ENCODE data around the gene ST14.

Gene ST14

DNA sequence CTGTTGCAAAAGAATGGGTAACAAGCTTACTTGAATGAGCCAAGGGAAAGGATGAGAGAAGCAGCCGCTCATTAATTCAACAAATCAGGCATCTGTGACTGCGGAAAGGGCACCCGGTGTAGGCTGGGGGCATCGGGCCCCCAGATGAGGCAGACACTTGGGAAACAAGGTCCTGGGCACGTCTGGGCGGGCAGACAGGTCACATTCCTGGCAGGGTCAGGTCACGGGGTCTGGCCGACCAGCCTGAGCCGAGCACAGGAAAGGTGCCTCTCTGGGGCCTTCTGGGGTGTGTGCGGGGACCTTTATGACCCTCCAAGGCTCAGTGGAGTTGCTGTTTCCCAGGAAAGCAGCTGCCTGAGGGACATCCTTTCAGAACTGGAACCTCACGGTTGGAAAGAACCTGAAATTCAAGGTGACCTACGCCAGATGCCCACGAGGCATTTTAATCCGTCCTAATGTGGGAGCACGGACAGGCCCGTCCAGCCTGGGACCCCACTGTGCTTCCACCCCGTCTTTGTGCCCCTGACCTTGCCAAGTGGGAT, 57.1 kb downstream of the ST14 start:
- Histone ChIP-seq H3K36me3 (ENCODE audit: control insufficient read depth, insufficient read depth, low read length) (no peaks in the 10 kb centered on the region), H2AK5ac (ENCODE audit: low read length) (no peak overlapping the region)
- no CpG with 5 or more reads among the region's 17 CpGs for WGBS (ENCODE audit: extremely low coverage, insufficient coverage, low lambda C conversion rate)

DNA sequence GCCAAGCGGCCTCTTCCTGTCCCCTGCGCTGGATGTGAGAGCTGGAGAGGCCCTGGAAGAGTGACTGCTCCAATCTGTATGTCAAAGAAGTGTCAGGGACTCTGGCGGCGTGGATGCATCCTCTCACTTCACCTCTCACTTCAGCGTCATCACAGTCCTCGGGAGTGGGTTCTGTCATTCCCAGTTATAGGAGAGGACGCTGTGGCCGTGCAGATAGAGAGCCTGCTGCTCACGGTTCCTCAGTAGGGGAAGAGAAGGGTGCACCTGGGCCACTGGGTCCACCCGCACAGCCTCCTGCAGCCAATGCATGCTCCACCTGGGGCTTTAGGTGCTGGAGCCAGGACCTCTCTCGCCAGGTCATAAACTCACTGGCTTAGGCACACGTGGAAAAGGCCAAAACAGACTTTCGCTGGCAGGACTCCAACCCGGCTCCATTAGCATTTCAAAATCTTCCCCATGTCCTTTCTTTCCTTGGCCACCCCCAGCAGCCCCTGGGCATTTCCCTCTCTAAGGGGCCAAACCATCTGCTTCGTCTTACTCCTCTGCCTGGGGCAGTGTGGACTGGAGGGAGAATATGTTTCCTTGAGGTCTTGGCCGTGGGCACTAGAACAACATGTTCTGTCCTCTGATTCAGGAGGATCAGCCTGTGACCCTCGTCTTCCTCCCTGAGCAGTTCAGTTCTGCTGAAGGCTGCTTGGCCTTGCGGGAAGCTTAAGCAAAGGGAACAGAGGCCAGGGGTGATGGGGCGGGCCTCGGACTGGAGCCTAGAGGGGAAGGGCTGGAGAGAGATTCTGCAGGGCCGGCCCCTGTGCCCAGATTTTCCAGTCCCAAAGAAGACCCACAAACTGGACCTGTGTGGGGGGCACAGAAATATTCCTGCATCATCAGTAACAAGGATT, 57.8 kb downstream of the ST14 start:
- Histone ChIP-seq H3K4me2 (ENCODE audit: low read length) (no peak overlapping the region), H2BK120ac (ENCODE audit: low read depth, low read length) (no peak overlapping the region), H3K27me3 (ENCODE audit: insufficient read depth, low read length, poor library complexity) (no peaks in the 10 kb centered on the region), H3K79me1 (ENCODE audit: low read length) (no peaks in the 10 kb centered on the region), H3K4me3 (ENCODE audit: low read length) (no peak overlapping the region), H3K4ac (ENCODE audit: low read depth, low read length) (no peak overlapping the region), H3K18ac (ENCODE audit: low read length) (no peak overlapping the region), H3K56ac (ENCODE audit: low read length) (peak overlapping the region; percentile 37), H3K4me1 (ENCODE audit: control insufficient read depth, low read depth, low read length) (no peaks in the 10 kb centered on the region), H4K5ac (ENCODE audit: low read length) (no peak overlapping the region), H3K79me2 (ENCODE audit: control insufficient read depth, insufficient read depth, low read length) (no peaks in the 10 kb centered on the region), H2BK5ac (ENCODE audit: low read length) (no peak overlapping the region), H3K36me3 (ENCODE audit: control insufficient read depth, insufficient read depth, low read length) (no peaks in the 10 kb centered on the region), H2BK15ac (replicated peaks; ENCODE audit: low read depth) (no peak overlapping the region), H3K23ac (ENCODE audit: low read length) (no peak overlapping the region), H3K27ac (ENCODE audit: low read depth, low read length) (no peak overlapping the region), H2AK5ac (ENCODE audit: low read length) (no peak overlapping the region), H3K9ac (ENCODE audit: low read length) (no peak overlapping the region), H4K8ac (ENCODE audit: low read depth, low read length) (no peak overlapping the region)
- no CpG with 5 or more reads among the region's 21 CpGs for WGBS (ENCODE audit: extremely low coverage, insufficient coverage, low lambda C conversion rate)
- DNase-seq = no peak

More for the DNA sequence above, 57.1 kb downstream of the ST14 start:
- no peak overlapping the region for H2BK15ac ChIP-seq (replicated peaks; ENCODE audit: low read depth)
- no peaks in the 10 kb centered on the region for H3K79me2 ChIP-seq (ENCODE audit: control insufficient read depth, insufficient read depth, low read length)
- H3K4me2 ChIP-seq (ENCODE audit: low read length) = no peak overlapping the region
- H2BK120ac ChIP-seq (ENCODE audit: low read depth, low read length) = no peak overlapping the region
- no peaks in the 10 kb centered on the region for H3K27me3 ChIP-seq (ENCODE audit: insufficient read depth, low read length, poor library complexity)
- no peak overlapping the region for H3K27ac ChIP-seq (ENCODE audit: low read depth, low read length)
- no peak overlapping the region for H3K56ac ChIP-seq (ENCODE audit: low read length)
- H3K79me1 ChIP-seq (ENCODE audit: low read length) = no peaks in the 10 kb centered on the region
- no peak for DNase-seq
- no peak overlapping the region for H4K8ac ChIP-seq (ENCODE audit: low read depth, low read length)
- H4K5ac ChIP-seq (ENCODE audit: low read length) = no peak overlapping the region
- H3K18ac ChIP-seq (ENCODE audit: low read length) = no peak overlapping the region
- H3K4me1 ChIP-seq (ENCODE audit: control insufficient read depth, low read depth, low read length) = no peaks in the 10 kb centered on the region
- H3K4ac ChIP-seq (ENCODE audit: low read depth, low read length) = no peak overlapping the region
- H2BK5ac ChIP-seq (ENCODE audit: low read length) = no peak overlapping the region
- no peak overlapping the region for H3K4me3 ChIP-seq (ENCODE audit: low read length)
- no peak overlapping the region for H3K9ac ChIP-seq (ENCODE audit: low read length)
- no peak overlapping the region for H3K23ac ChIP-seq (ENCODE audit: low read length)

DNA sequence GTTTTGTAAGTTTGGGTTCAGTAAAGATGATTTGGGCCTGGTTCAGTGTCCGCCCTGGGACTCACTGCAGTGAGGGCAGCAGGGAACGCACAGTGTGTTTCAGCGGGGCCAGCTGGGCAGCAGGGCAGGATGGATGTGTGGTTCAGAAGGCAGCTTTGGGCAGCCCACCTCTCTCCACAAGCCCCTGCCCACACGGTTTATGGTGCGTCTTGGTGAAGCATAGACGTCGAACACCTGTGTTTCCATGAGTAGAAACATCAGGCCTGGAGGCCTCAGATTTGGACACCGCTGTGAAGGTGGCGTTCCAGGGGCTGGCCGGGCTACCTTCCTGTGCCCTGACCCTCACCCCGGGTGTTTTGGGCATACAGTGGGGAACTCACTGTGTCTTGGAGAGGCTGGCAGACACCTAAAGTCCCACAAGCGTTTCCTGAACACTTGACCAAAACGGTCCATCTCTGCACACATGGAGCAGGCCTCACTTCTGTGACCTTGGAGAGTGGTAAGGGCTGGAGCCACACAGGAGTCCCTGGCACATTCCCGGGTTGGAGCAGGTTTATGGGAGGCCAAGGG, 59.0 kb downstream of the ST14 start:
- Histone ChIP-seq H3K27ac (ENCODE audit: low read depth, low read length) (no peak overlapping the region), H3K4ac (ENCODE audit: low read depth, low read length) (no peak overlapping the region), H2BK5ac (ENCODE audit: low read length) (no peak overlapping the region), H3K23ac (ENCODE audit: low read length) (no peak overlapping the region), H3K9ac (ENCODE audit: low read length) (no peak overlapping the region), H4K5ac (ENCODE audit: low read length) (no peak overlapping the region), H3K79me2 (ENCODE audit: control insufficient read depth, insufficient read depth, low read length) (no peaks in the 10 kb centered on the region), H2BK15ac (replicated peaks; ENCODE audit: low read depth) (no peak overlapping the region), H3K4me3 (ENCODE audit: low read length) (no peak overlapping the region), H3K18ac (ENCODE audit: low read length) (no peak overlapping the region), H2AK5ac (ENCODE audit: low read length) (no peak overlapping the region), H3K36me3 (ENCODE audit: control insufficient read depth, insufficient read depth, low read length) (no peaks in the 10 kb centered on the region), H3K4me1 (ENCODE audit: control insufficient read depth, low read depth, low read length) (no peaks in the 10 kb centered on the region), H3K27me3 (ENCODE audit: insufficient read depth, low read length, poor library complexity) (no peaks in the 10 kb centered on the region), H3K56ac (ENCODE audit: low read length) (no peak overlapping the region), H3K4me2 (ENCODE audit: low read length) (no peak overlapping the region), H3K79me1 (ENCODE audit: low read length) (no peaks in the 10 kb centered on the region), H4K8ac (ENCODE audit: low read depth, low read length) (no peak overlapping the region), H2BK120ac (ENCODE audit: low read depth, low read length) (no peak overlapping the region)
- WGBS (ENCODE audit: extremely low coverage, insufficient coverage, low lambda C conversion rate) = no CpG with 5 or more reads among the region's 14 CpGs
- no peak for DNase-seq

DNA sequence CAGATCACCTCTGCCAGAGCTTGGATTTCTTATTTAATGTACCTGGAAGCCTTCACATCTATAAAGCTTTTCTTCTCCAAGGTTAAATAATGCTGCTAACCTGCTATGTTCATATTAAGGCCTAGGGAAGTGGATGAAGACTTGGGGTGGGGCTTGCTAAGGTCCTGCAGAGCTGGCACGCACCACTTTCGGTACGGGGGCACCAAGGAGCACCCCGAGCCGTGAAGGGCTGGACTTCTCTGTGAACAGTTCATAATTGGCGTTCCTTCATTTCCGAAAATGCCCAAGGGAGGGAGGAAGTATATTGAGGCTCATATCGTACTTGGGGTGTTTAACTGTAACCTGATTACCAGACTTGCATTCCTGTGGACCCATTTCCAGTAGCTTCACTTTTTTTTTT, 59.6 kb downstream of the ST14 start:
- no peak overlapping the region for H3K56ac ChIP-seq (ENCODE audit: low read length)
- H4K5ac ChIP-seq (ENCODE audit: low read length) = no peak overlapping the region
- H3K9ac ChIP-seq (ENCODE audit: low read length) = no peak overlapping the region
- no peak overlapping the region for H4K8ac ChIP-seq (ENCODE audit: low read depth, low read length)
- H3K23ac ChIP-seq (ENCODE audit: low read length) = no peak overlapping the region
- no peak overlapping the region for H2BK5ac ChIP-seq (ENCODE audit: low read length)
- DNase-seq = no peak
- no peak overlapping the region for H2BK120ac ChIP-seq (ENCODE audit: low read depth, low read length)
- no peak overlapping the region for H3K27ac ChIP-seq (ENCODE audit: low read depth, low read length)
- H3K4me1 ChIP-seq (ENCODE audit: control insufficient read depth, low read depth, low read length) = no peaks in the 10 kb centered on the region
- H3K18ac ChIP-seq (ENCODE audit: low read length) = no peak overlapping the region
- H2AK5ac ChIP-seq (ENCODE audit: low read length) = no peak overlapping the region
- H3K4me3 ChIP-seq (ENCODE audit: low read length) = no peak overlapping the region
- H3K79me2 ChIP-seq (ENCODE audit: control insufficient read depth, insufficient read depth, low read length) = no peaks in the 10 kb centered on the region
- no peaks in the 10 kb centered on the region for H3K36me3 ChIP-seq (ENCODE audit: control insufficient read depth, insufficient read depth, low read length)
- H3K4me2 ChIP-seq (ENCODE audit: low read length) = no peak overlapping the region
- no peaks in the 10 kb centered on the region for H3K79me1 ChIP-seq (ENCODE audit: low read length)
- H3K4ac ChIP-seq (ENCODE audit: low read depth, low read length) = no peak overlapping the region
- no peaks in the 10 kb centered on the region for H3K27me3 ChIP-seq (ENCODE audit: insufficient read depth, low read length, poor library complexity)
- WGBS (ENCODE audit: extremely low coverage, insufficient coverage, low lambda C conversion rate) = no CpG with 5 or more reads among the region's 8 CpGs
- H2BK15ac ChIP-seq (replicated peaks; ENCODE audit: low read depth) = no peak overlapping the region

- H2BK5ac ChIP-seq (ENCODE audit: low read length) = no peak overlapping the region
- no peaks in the 10 kb centered on the region for H3K79me1 ChIP-seq (ENCODE audit: low read length)
- H4K5ac ChIP-seq (ENCODE audit: low read length) = no peak overlapping the region
- H3K4me3 ChIP-seq (ENCODE audit: low read length) = no peak overlapping the region
- H3K4me1 ChIP-seq (ENCODE audit: control insufficient read depth, low read depth, low read length) = no peaks in the 10 kb centered on the region
- no peak overlapping the region for H2BK15ac ChIP-seq (replicated peaks; ENCODE audit: low read depth)
- H3K36me3 ChIP-seq (ENCODE audit: control insufficient read depth, insufficient read depth, low read length) = no peaks in the 10 kb centered on the region
- no peak overlapping the region for H3K23ac ChIP-seq (ENCODE audit: low read length)
- H3K18ac ChIP-seq (ENCODE audit: low read length) = no peak overlapping the region
- H4K8ac ChIP-seq (ENCODE audit: low read depth, low read length) = no peak overlapping the region
- no peak overlapping the region for H2BK120ac ChIP-seq (ENCODE audit: low read depth, low read length)
- H2AK5ac ChIP-seq (ENCODE audit: low read length) = no peak overlapping the region
- H3K27ac ChIP-seq (ENCODE audit: low read depth, low read length) = no peak overlapping the region
- no CpG with 5 or more reads among the region's 19 CpGs for WGBS (ENCODE audit: extremely low coverage, insufficient coverage, low lambda C conversion rate)
- no peak overlapping the region for H3K4ac ChIP-seq (ENCODE audit: low read depth, low read length)
- H3K9ac ChIP-seq (ENCODE audit: low read length) = no peak overlapping the region
- H3K4me2 ChIP-seq (ENCODE audit: low read length) = no peak overlapping the region
- no peaks in the 10 kb centered on the region for H3K27me3 ChIP-seq (ENCODE audit: insufficient read depth, low read length, poor library complexity)
- H3K56ac ChIP-seq (ENCODE audit: low read length) = no peak overlapping the region
- no peaks in the 10 kb centered on the region for H3K79me2 ChIP-seq (ENCODE audit: control insufficient read depth, insufficient read depth, low read length)
- DNase-seq = no peak
Measured at GRCh38 chr11:130220311-130221035, 60.9 kb downstream of the ST14 start.
